Measurements from ENCODE around the gene ATAD2B. TPM values are rescaled to one million over a fixed set of nuclear protein-coding genes. Genes with fewer than 3 reads are reported as not detected.

The ATAD2B gene
- total and polyA plus RNA-seq, 8 donors, result 4.1 to 15.6 (median 9.3) TPM

DNA sequence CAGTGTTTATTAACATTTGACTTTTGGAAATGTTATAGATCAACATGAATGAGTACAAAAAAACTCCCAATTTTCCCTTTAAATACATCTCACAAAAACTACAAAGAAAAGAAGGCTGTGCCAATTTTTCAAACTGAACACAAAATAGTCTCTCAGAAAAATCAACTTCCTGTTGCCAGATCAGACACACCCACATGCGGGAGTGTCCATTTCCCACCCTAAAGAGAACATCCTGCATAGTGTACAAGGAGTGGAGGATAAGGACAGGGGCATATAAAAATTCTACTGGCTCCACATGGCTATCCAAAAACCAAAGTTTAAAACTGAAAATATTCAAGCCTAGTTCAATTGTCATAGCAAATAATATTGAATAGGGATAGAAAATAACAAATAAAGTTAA lies 165.3 kb downstream of the ATAD2B start:
- ATAC-seq (no peak), DNase-seq (no peak), FAIRE-seq (no peak)
- TF ChIP-seq, protein P1, sequence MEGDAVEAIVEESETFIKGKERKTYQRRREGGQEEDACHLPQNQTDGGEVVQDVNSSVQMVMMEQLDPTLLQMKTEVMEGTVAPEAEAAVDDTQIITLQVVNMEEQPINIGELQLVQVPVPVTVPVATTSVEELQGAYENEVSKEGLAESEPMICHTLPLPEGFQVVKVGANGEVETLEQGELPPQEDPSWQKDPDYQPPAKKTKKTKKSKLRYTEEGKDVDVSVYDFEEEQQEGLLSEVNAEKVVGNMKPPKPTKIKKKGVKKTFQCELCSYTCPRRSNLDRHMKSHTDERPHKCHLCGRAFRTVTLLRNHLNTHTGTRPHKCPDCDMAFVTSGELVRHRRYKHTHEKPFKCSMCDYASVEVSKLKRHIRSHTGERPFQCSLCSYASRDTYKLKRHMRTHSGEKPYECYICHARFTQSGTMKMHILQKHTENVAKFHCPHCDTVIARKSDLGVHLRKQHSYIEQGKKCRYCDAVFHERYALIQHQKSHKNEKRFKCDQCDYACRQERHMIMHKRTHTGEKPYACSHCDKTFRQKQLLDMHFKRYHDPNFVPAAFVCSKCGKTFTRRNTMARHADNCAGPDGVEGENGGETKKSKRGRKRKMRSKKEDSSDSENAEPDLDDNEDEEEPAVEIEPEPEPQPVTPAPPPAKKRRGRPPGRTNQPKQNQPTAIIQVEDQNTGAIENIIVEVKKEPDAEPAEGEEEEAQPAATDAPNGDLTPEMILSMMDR (IDR thresholded peaks at IDR 0.05), result no peak
- Histone ChIP-seq H3K27ac (no peak overlapping the region), H3K4me1 (no peaks in the 10 kb centered on the region), H3K9me3 (no peaks in the 10 kb centered on the region), H3K4me3 (no peak overlapping the region), H3K27me3 (no peaks in the 10 kb centered on the region), H3K36me3 (peaks cover 0 to 6% (median 0%) of the 10 kb centered on the region in 3 donors)
- 71 to 73% methylated on average over 1 of the region's 1 CpG for WGBS, 2 donors
- intact Hi-C loops (cut with DNase I), result no loop called here

DNA sequence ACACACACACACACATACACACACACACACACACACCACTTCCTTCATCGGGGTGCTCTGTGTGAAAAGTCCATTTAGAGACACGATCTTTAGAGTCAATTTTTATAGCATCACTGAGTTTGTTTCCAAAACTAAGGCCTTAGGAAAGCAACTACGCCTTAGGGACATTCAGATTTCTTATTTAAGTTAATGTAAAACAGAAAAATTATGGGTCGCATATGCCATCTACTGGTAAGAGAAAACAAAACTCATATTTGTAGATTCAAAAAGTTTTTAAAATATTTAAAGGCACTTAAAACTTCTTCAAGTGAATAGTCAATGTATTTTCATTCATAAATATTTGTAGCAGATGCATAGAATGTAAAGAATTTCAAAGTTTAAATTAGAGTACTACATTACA lies 166.2 kb downstream of the ATAD2B start:
- no peaks in the 10 kb centered on the region for H3K27me3 ChIP-seq
- intact Hi-C loops (cut with DNase I), result no loop called here
- no peaks in the 10 kb centered on the region for H3K4me1 ChIP-seq
- TF ChIP-seq, protein P1 (IDR thresholded peaks at IDR 0.05), result no peak
- H3K9me3 ChIP-seq, result no peaks in the 10 kb centered on the region
- H3K4me3 ChIP-seq, result no peak overlapping the region
- H3K27ac ChIP-seq, result no peak overlapping the region
- no peak for DNase-seq
- no peak for ATAC-seq
- FAIRE-seq, result peak; percentile 77
- H3K36me3 ChIP-seq, result peaks cover 0 to 6% (median 0%) of the 10 kb centered on the region in 3 donors
- 70 to 76% methylated on average over 4 of the region's 4 CpGs for WGBS, 2 donors

DNA sequence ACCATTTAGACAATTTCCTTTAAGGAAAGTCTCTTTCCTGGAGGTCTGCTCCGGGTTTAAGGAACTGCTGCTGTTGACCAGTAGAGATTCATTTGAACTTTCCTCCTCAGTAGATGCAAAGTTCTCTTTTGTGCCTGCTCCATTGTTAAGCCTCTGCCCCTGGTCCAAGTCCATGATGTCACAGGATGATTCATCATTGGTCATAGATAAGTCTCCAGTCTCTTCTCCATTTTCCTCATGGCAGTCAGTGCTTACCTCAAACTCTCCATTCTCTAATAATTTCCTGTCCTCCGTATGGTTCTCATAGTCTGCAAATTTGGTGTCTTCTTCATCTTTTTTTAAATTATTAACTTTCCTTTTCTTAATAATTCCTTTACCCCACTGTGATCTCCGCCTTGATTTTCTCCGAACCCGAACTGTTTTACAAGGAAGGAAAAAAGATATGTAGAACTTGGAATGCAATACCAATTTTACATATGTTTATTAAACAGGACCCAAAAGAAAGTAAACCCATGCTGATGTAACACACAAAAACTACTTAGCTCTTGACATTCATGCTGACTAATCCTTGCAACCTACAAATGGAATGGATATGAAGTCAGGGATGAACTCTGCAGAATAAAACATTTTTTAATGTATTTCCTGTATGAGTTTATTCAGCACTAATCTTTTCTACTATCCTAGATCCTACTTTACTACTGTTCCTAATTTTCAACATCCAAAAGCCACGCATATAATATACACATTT lies 169.1 kb downstream of the ATAD2B start:
- Histone ChIP-seq H3K9me3 (no peaks in the 10 kb centered on the region), H3K4me1 (no peaks in the 10 kb centered on the region), H3K36me3 (peaks cover 0 to 16% (median 0%) of the 10 kb centered on the region in 3 donors), H3K27ac (no peak overlapping the region), H3K4me3 (no peak overlapping the region), H3K27me3 (no peaks in the 10 kb centered on the region)
- DNase-seq (no peak), ATAC-seq (peak in 2 of 4 donors; percentile 40 to 45), FAIRE-seq (no peak)
- intact Hi-C loops (cut with DNase I), result no loop called here
- TF ChIP-seq, protein P1 (IDR thresholded peaks at IDR 0.05), result no peak
- WGBS, 2 donors, result 92 to 94% methylated on average over 6 of the region's 6 CpGs

DNA sequence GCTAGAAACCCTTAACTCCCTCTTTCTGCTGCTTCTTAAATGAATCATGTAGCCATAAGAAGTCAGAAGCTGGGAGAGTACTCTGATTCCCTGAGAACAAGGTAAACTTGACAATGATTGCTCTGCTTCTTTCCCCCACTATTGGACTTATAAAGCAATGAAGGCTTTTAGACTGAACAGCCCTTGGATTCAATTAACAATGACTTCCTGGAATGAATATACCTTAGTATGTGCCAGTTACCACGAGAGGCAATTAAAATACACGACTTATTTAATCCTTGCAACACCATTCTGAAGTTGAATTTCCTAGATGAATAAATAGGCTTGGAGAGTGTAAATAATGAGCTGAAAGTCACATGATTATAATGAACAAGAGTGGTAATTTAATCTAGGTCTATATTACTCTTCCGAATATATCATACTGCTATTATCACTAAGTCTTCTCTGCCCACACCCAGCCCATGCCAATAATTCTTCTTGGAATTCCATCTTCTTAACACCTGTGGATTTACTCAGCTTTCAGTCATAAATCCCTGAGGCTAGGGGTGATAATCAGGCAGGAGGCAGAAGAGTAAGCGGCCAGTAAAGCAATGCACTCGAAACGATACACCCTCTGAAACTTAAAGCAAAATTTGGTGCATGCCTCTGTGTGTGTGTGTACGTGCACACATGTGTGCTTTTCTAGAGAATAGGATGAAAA lies 170.2 kb downstream of the ATAD2B start:
- Histone ChIP-seq H3K27ac (no peak overlapping the region), H3K9me3 (no peaks in the 10 kb centered on the region), H3K4me1 (no peaks in the 10 kb centered on the region), H3K4me3 (no peak overlapping the region), H3K27me3 (no peaks in the 10 kb centered on the region), H3K36me3 (peaks cover 0 to 16% (median 0%) of the 10 kb centered on the region in 3 donors)
- ATAC-seq (no peak), DNase-seq (no peak), FAIRE-seq (no peak)
- 90 to 91% methylated on average over 7 of the region's 7 CpGs for WGBS, 2 donors
- TF ChIP-seq, protein P1 (IDR thresholded peaks at IDR 0.05), result no peak
- intact Hi-C loops (cut with DNase I), result no loop called here

DNA sequence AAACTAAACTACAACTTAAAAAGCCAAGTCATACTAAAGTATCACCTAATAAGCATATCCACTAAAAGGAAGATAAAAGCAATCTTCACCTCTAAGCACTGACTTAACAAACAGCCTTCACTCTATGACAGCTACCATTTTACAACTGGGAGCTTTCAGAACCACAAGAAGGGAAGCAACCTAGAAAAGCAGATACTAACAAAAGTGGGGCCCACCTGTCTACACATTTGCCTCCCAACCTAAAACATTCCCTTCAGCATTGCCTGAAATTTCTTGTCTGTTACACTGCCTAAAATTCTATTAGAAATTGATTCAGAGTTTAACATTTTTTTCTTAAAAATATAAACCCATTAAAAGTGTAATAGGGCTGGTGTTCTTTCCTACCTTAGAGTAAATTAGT lies 172.0 kb downstream of the ATAD2B start:
- Histone ChIP-seq H3K27ac (no peak overlapping the region), H3K36me3 (peaks cover 0 to 22% (median 0%) of the 10 kb centered on the region in 3 donors), H3K4me1 (no peaks in the 10 kb centered on the region), H3K4me3 (no peak overlapping the region), H3K9me3 (no peaks in the 10 kb centered on the region), H3K27me3 (no peaks in the 10 kb centered on the region)
- TF ChIP-seq, protein P1 (IDR thresholded peaks at IDR 0.05), result no peak
- ATAC-seq, result no peak
- DNase-seq, result no peak
- no peak for FAIRE-seq
- intact Hi-C loops (cut with DNase I), result no loop called here
